Measurements from ENCODE around the gene TNFAIP8L1. TPM values are rescaled to one million over a fixed set of nuclear protein-coding genes. Genes with fewer than 3 reads are reported as not detected.

TNFAIP8L1 gene
- total and polyA plus RNA-seq, 7 donors: 3.7 to 25.2 (median 18.9) TPM

DNA sequence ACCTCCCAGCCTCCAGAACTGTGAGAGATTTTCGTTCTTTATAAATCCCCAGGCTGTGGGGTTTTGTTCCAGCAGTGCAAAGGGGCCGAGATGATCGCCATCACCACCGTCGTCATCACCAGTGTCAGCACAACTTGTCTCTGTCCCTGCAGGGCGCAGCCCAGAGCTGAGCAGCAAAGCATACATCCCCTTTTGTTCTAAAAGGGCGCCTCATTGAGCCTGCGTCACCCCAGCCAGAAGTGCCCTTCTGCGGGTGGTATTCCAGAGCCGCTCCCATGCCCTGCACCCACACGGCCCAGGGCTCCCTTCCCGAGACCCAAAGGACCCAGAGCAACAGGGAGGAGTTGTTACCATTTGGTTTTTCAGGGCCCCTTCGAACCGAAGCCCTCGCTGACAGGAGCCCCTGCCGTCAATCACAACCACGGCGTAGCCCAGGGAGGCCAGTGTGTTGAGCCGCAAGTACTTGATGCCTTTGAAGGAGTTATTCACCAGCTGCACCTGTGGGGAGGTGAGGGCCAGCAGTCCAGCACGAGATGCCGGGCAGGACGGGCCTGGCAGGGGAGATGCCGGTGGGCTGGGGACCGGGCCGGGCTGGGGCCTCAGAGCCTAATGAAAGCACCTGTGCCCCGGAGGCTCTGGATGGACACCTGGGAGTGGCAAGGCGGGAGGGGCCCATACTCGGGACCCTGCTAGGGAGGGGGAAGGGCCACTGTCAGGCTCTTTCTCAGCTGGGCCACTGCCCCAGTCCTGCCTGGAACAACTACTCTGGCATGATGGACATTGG is 45.2 kb downstream of the TNFAIP8L1 start:
- intact Hi-C loops (cut with DNase I): no loop called here

DNA sequence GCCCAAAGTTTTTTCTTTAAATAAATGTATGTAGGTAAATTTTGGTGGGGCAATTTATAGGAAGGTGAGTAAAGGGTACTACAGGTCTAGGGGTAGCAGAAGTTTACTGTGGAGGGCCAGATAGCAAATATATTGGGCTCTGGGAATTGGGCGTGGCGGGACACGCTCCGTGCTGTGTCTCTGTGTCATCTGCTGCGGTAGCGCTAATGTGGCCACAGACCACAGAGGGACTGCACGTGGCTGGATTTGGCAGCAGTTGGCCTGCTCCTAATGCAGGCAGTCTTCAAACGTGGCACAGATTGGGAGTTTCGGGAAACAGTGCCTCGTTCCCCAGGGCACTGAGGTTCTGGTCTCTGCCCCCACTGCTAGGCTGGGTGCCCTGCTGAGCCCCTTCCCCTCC is 47.4 kb downstream of the TNFAIP8L1 start:
- Histone ChIP-seq H3K4me1 (no peaks in the 10 kb centered on the region), H3K27me3 (no peaks in the 10 kb centered on the region), H3K9me3 (no peaks in the 10 kb centered on the region), H3K27ac (no peak overlapping the region), H3K4me3 (no peak overlapping the region), H3K36me3 (peaks cover 37 to 96% (median 80%) of the 10 kb centered on the region in 4 donors)
- DNase-seq: no peak
- TF ChIP-seq POLR2A (IDR thresholded peaks at IDR 0.05) (no peak), EP300 (IDR thresholded peaks at IDR 0.05) (no peak), POLR2AphosphoS5 (IDR thresholded peaks at IDR 0.05) (no peak)
- TF ChIP-seq, protein P1, sequence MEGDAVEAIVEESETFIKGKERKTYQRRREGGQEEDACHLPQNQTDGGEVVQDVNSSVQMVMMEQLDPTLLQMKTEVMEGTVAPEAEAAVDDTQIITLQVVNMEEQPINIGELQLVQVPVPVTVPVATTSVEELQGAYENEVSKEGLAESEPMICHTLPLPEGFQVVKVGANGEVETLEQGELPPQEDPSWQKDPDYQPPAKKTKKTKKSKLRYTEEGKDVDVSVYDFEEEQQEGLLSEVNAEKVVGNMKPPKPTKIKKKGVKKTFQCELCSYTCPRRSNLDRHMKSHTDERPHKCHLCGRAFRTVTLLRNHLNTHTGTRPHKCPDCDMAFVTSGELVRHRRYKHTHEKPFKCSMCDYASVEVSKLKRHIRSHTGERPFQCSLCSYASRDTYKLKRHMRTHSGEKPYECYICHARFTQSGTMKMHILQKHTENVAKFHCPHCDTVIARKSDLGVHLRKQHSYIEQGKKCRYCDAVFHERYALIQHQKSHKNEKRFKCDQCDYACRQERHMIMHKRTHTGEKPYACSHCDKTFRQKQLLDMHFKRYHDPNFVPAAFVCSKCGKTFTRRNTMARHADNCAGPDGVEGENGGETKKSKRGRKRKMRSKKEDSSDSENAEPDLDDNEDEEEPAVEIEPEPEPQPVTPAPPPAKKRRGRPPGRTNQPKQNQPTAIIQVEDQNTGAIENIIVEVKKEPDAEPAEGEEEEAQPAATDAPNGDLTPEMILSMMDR (IDR thresholded peaks at IDR 0.05): no peak
- intact Hi-C loops (cut with DNase I): no loop called here
- 96 to 98% methylated on average over 10 of the region's 10 CpGs for WGBS, 2 donors

More for the DNA sequence above, 45.2 kb downstream of the TNFAIP8L1 start:
- Histone ChIP-seq H3K4me3 (no peak overlapping the region), H3K4me1 (peaks cover 0 to 2% (median 0%) of the 10 kb centered on the region in 4 donors), H3K27ac (no peak overlapping the region), H3K27me3 (no peaks in the 10 kb centered on the region), H3K9me3 (no peaks in the 10 kb centered on the region), H3K36me3 (peaks cover 25 to 97% (median 69%) of the 10 kb centered on the region in 4 donors)
- 93 to 95% methylated on average over 28 of the region's 28 CpGs for WGBS, 2 donors
- no peak for DNase-seq
- TF ChIP-seq EP300 (IDR thresholded peaks at IDR 0.05) (no peak), POLR2AphosphoS5 (IDR thresholded peaks at IDR 0.05) (no peak), POLR2A (IDR thresholded peaks at IDR 0.05) (no peak)
- TF ChIP-seq, protein P1 (IDR thresholded peaks at IDR 0.05): no peak

DNA sequence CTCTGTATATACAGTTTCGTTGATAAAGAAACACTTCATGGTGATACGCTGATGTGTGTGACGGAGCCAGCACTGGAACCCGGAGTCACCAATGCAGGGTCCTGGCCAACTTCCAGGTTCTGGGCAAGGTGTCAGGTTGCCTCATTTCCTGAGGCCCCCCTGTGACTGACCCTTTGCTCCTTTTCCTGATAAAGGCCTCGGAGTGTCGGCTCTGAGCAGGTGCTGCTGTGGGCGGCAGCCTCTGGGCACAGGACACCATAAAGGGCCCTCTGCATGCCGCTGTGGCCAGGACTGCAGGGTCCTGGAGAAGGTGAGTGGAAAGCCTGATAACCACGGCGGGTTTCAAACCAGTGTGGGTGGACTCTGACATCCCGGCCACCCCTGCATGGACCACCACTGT is 48.1 kb downstream of the TNFAIP8L1 start:
- Histone ChIP-seq H3K27me3 (no peaks in the 10 kb centered on the region), H3K36me3 (peaks cover 33 to 97% (median 83%) of the 10 kb centered on the region in 4 donors), H3K9me3 (no peaks in the 10 kb centered on the region), H3K4me3 (no peak overlapping the region), H3K4me1 (no peaks in the 10 kb centered on the region), H3K27ac (no peak overlapping the region)
- 92 to 93% methylated on average over 11 of the region's 11 CpGs for WGBS, 2 donors
- DNase-seq: no peak
- intact Hi-C loops (cut with DNase I): no loop called here
- TF ChIP-seq POLR2AphosphoS5 (IDR thresholded peaks at IDR 0.05) (no peak), POLR2A (IDR thresholded peaks at IDR 0.05) (no peak), EP300 (IDR thresholded peaks at IDR 0.05) (no peak)
- TF ChIP-seq, protein P1 (IDR thresholded peaks at IDR 0.05): no peak

DNA sequence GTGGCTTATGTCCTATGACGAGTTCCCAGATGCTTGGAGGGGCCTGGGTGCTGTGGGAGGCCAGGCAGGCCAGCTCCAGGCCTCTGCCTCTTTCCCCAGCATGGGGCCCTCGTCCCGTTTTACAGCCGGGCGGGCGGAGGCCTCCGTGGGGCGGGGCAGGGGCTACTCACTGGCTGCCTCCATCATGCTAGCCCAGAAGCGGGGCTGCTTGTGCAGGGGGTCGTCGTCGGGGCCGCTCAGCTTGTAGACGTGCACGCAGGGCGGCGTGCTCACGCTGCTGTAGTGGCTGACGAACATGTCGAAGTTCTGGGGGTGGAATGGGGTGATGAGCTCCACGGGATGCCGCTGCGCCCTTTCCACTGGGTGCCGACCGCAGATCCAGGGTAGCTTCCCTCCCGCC is 49.3 kb downstream of the TNFAIP8L1 start:
- peaks cover 32 to 97% (median 82%) of the 10 kb centered on the region in 4 donors for H3K36me3 ChIP-seq
- no peaks in the 10 kb centered on the region for H3K4me1 ChIP-seq
- DNase-seq: no peak
- intact Hi-C loops (cut with DNase I): no loop called here
- H3K27ac ChIP-seq: no peak overlapping the region
- H3K4me3 ChIP-seq: no peak overlapping the region
- no peaks in the 10 kb centered on the region for H3K9me3 ChIP-seq
- H3K27me3 ChIP-seq: no peaks in the 10 kb centered on the region
- 81 to 90% methylated on average over 26 of the region's 26 CpGs for WGBS, 2 donors
- TF ChIP-seq POLR2A (IDR thresholded peaks at IDR 0.05) (no peak), EP300 (IDR thresholded peaks at IDR 0.05) (no peak), POLR2AphosphoS5 (IDR thresholded peaks at IDR 0.05) (no peak)
- TF ChIP-seq, protein P1 (IDR thresholded peaks at IDR 0.05): no peak
